ENCODE data around the gene EVL.

- TF ChIP-seq CTCF (IDR thresholded peaks at IDR 0.05; ENCODE audit: low read depth, low read length) = no peak
- TF ChIP-seq EZH2phosphoT487 (IDR thresholded peaks at IDR 0.05; ENCODE audit: low read depth) = no peak
Observed at GRCh38 chr14:100108840-100109593, 43.8 kb downstream of the EVL start.
